ENCODE measurements around the gene PTBP1. TPM values are rescaled to one million over a fixed set of nuclear protein-coding genes. Genes with fewer than 3 reads are reported as not detected.
"Not testable (repeated sequence)": the region's sequence is repeated elsewhere in the genome, so short reads cannot be mapped to it uniquely, and the experiment has no call there.

PTBP1 gene
- total and polyA plus RNA-seq, 2 donors (not counting 3 experiments of a cell fraction or from before 2014, with no cell fraction given): 382 to 623 TPM

DNA sequence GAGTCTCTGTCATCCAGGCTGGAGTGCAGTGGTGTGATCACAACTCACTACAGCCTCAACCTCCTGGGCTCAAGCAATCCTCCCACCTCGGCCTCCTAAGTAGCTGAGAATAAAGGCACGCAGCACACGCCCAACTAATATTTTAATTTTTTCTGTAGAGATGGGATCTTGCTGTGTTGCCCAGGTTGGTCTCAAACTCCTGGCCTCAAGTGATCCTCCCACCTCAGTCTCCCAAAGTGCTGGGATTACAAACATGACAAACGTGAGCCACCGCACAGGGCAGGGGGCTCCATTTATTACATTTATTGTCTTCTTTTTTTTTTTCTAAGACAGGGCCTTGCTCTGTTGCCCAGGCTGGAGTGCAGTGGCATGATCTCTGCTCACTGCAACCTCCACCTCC lies 23.0 kb downstream of the PTBP1 start:
- CTCF ChIA-PET: interaction anchor here (1.8 kb wide), 1 partner anchor 36 kb away, joined by 4 read pairs; no protein-coding TSS in a partner anchor
- dilution Hi-C loops (cut with MboI; ENCODE audit: extremely low pct_ligation_motif_present, low sequenced_read_pairs): not testable (repeated sequence)

DNA sequence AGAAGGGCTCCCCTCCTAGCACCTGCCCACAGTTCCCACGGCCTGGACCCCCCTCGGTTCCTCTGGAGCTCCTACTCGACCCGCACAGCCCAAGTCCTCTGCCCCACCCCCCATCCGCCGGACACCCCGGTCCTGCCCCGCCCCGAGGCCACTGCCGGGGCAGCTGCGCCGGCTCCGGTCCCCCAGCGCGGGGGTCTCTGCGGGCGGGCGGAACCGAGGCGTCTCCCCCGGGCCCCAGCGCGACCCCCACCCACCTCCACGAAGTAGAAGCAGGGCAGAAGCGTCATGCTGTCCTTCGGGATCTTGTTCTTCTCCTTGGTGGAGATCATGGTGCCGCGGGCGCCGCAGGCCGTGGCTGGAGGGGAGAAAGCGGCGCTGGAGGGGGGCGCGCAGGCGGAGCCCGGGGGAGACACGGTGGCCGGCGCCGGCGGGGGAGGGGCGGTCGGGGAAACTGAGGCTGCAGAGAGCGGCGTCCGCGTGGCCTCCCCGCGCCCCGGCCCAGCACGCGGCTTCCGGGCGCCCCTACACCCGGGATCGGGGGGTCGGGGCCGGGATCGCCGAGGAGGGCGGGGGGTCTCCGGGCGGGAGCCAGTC lies 24.1 kb downstream of the PTBP1 start:
- BruUV-seq (replicated peaks): no TSS peak
- H3K4me3 ChIP-seq (replicated peaks in 1 of 3; ENCODE audit: insufficient read depth in 1 of 3, low read depth in 1 of 3, low read length in 3 of 3): peak overlapping the region in 1 of 3 experiments; percentile 21
- no peak overlapping the region for H3K4me2 ChIP-seq (ENCODE audit: insufficient read depth, low read length)
- no peak overlapping the region for H3K27ac ChIP-seq (ENCODE audit: insufficient read depth, low read depth, low read length)
- H3K36me3 ChIP-seq (ENCODE audit: control insufficient read depth in 2 of 2, extremely low read depth in 1 of 2, insufficient read depth in 2 of 2, low read length in 2 of 2): no peaks in the 10 kb centered on the region
- POLR2A ChIA-PET: no interaction called here
- H3K79me2 ChIP-seq (ENCODE audit: control insufficient read depth, insufficient read depth, low read length): no peaks in the 10 kb centered on the region
- H3K9me1 ChIP-seq (replicated peaks; ENCODE audit: control insufficient read depth, extremely low read depth, insufficient read depth, low read length): no peaks in the 10 kb centered on the region
- dilution Hi-C loops (cut with MboI; ENCODE audit: extremely low pct_ligation_motif_present, low sequenced_read_pairs) (no loop called here), intact Hi-C loops (cut with micrococcal nuclease) (no loop called here)
- FAIRE-seq (no peak), DNase-seq (ENCODE audit: low read depth, low spot score) (no peak)
- no peak overlapping the region for H2AFZ ChIP-seq (ENCODE audit: low read depth, low read length)
- H3K4me1 ChIP-seq (ENCODE audit: control insufficient read depth, extremely low read depth, insufficient read depth, low read length): no peaks in the 10 kb centered on the region
- TF ChIP-seq EZH2 (IDR thresholded peaks at IDR 0.05; ENCODE audit: borderline replicate concordance, low read depth, low read length, severe bottlenecking) (peak; percentile 50), FOS (IDR thresholded peaks at IDR 0.05; ENCODE audit: borderline replicate concordance, insufficient read depth, low read length) (no peak)
- H3K9me3 ChIP-seq (replicated peaks; ENCODE audit: control insufficient read depth, insufficient read depth, low read length): no peaks in the 10 kb centered on the region
- CTCF ChIA-PET: no interaction called here
- H4K20me1 ChIP-seq (replicated peaks; ENCODE audit: control insufficient read depth, extremely low read depth, insufficient read depth, low read length): no peaks in the 10 kb centered on the region
- no peaks in the 10 kb centered on the region for H3K27me3 ChIP-seq (ENCODE audit: control insufficient read depth in 2 of 2, insufficient read depth in 2 of 2, low read length in 2 of 2)
- no peak overlapping the region for H3K9ac ChIP-seq (replicated peaks; ENCODE audit: extremely low read depth, insufficient read depth, low read length)

More for the DNA sequence above, 23.0 kb downstream of the PTBP1 start:
- intact Hi-C loops (cut with micrococcal nuclease); DNase-seq (ENCODE audit: low read depth, low spot score); H3K4me2 ChIP-seq (ENCODE audit: insufficient read depth, low read length); H3K27ac ChIP-seq (ENCODE audit: insufficient read depth, low read depth, low read length); H3K9me3 ChIP-seq (replicated peaks; ENCODE audit: control insufficient read depth, insufficient read depth, low read length); H4K20me1 ChIP-seq (replicated peaks; ENCODE audit: control insufficient read depth, extremely low read depth, insufficient read depth, low read length); BruUV-seq (replicated peaks); H3K27me3 ChIP-seq (ENCODE audit: control insufficient read depth in 2 of 2, insufficient read depth in 2 of 2, low read length in 2 of 2); H3K9me1 ChIP-seq (replicated peaks; ENCODE audit: control insufficient read depth, extremely low read depth, insufficient read depth, low read length); FAIRE-seq; H3K9ac ChIP-seq (replicated peaks; ENCODE audit: extremely low read depth, insufficient read depth, low read length); POLR2A ChIA-PET; H3K36me3 ChIP-seq (ENCODE audit: control insufficient read depth in 2 of 2, extremely low read depth in 1 of 2, insufficient read depth in 2 of 2, low read length in 2 of 2); H2AFZ ChIP-seq (ENCODE audit: low read depth, low read length); H3K4me3 ChIP-seq (replicated peaks in 1 of 3; ENCODE audit: insufficient read depth in 1 of 3, low read depth in 1 of 3, low read length in 3 of 3); H3K4me1 ChIP-seq (ENCODE audit: control insufficient read depth, extremely low read depth, insufficient read depth, low read length); H3K79me2 ChIP-seq (ENCODE audit: control insufficient read depth, insufficient read depth, low read length): not testable (repeated sequence)

All from endothelial cell of umbilical vein (primary cell).